ENCODE data around the gene TOMM7.

- TF ChIP-seq TAF1 (IDR thresholded peaks at IDR 0.05; ENCODE audit: borderline replicate concordance, insufficient read depth, low read length) (no peak), POLR2AphosphoS5 (IDR thresholded peaks at IDR 0.05; ENCODE audit: low read depth, low read length) (no peak), SIN3A (IDR thresholded peaks at IDR 0.05; ENCODE audit: borderline replicate concordance, insufficient read depth, low read length) (no peak), REST (IDR thresholded peaks at IDR 0.05; ENCODE audit: insufficient read depth in 1 of 2, low read depth in 2 of 2, low read length in 2 of 2) (no peak), FOXP2 (optimal IDR thresholded peaks at IDR 0.05; ENCODE audit: borderline replicate concordance, extremely low read depth, extremely low read length, insufficient read depth) (no peak)
Observed at GRCh38 chr7:22851145-22851544, 28.5 kb upstream of the TOMM7 start.

Data from PFSK-1 (cell line).